NCI-H1105 treated with DMSO at 0.1 percent for 48 hours (cell line): ENCODE measurements around the gene NUFIP2.
"Not testable (repeated sequence)": the region's sequence is repeated elsewhere in the genome, so short reads cannot be mapped to it uniquely, and the experiment has no call there.

Experiments used
- DNase-seq: peaks from one replicate; lab custom pipeline; 2025; lab: John Stamatoyannopoulos, UW

The NUFIP2 gene

GRCh38 chr17:29293890-29294579 lies at the start of gene NUFIP2:
NUFIP2 (minus strand) TSS chr17:29294148; CDS start chr17:29294059, 89 bp downstream.
- DNase-seq, result peak; percentile 97

- DNase-seq, result no peak
Observed at GRCh38 chr17:29342158-29342765, 48.3 kb upstream of the NUFIP2 start.

- no peak for DNase-seq
Observed at GRCh38 chr17:29341726-29342125, 47.8 kb upstream of the NUFIP2 start.

GRCh38 chr17:29339016-29339415 lies 45.1 kb upstream of the NUFIP2 start:
- DNase-seq, result not testable (repeated sequence)

- DNase-seq, result no peak
Observed at GRCh38 chr17:29331708-29332085, 37.7 kb upstream of the NUFIP2 start.

- DNase-seq, result no peak
Observed at GRCh38 chr17:29331075-29331707, 37.2 kb upstream of the NUFIP2 start.

GRCh38 chr17:29327412-29327811 lies 33.5 kb upstream of the NUFIP2 start:
- DNase-seq, result no peak

- DNase-seq, result no peak
Observed at GRCh38 chr17:29326023-29326813, 32.3 kb upstream of the NUFIP2 start.

GRCh38 chr17:29322363-29322762 lies 28.4 kb upstream of the NUFIP2 start:
- no peak for DNase-seq

- DNase-seq, result no peak
Observed at GRCh38 chr17:29303386-29303785, 9.4 kb upstream of the NUFIP2 start.

GRCh38 chr17:29299031-29299430 lies 5.1 kb upstream of the NUFIP2 start:
- no peak for DNase-seq

GRCh38 chr17:29295420-29295819 lies 1.5 kb upstream of the NUFIP2 start:
- no peak for DNase-seq

GRCh38 chr17:29294580-29294900 lies 592 bp upstream of the NUFIP2 start:
- DNase-seq, result peak; percentile 45

- DNase-seq, result peak; percentile 42
Observed at GRCh38 chr17:29292992-29293889, 707 bp downstream of the NUFIP2 start.

- peak; percentile 20 for DNase-seq
Observed at GRCh38 chr17:29292071-29292991, 1.6 kb downstream of the NUFIP2 start.

GRCh38 chr17:29291163-29291752 lies 2.7 kb downstream of the NUFIP2 start:
- DNase-seq, result peak; percentile 66

GRCh38 chr17:29289852-29290251 lies 4.1 kb downstream of the NUFIP2 start:
- no peak for DNase-seq

GRCh38 chr17:29283961-29284360 lies 10.0 kb downstream of the NUFIP2 start:
- DNase-seq, result no peak

GRCh38 chr17:29283496-29283895 lies 10.5 kb downstream of the NUFIP2 start:
- DNase-seq, result no peak

- DNase-seq, result no peak
Observed at GRCh38 chr17:29279397-29280070, 14.4 kb downstream of the NUFIP2 start.
